ENCODE data around the gene POFUT2.
A peak's percentile ranks its signal among the peaks of the same experiment; 100 is the strongest.

The POFUT2 gene

DNA sequence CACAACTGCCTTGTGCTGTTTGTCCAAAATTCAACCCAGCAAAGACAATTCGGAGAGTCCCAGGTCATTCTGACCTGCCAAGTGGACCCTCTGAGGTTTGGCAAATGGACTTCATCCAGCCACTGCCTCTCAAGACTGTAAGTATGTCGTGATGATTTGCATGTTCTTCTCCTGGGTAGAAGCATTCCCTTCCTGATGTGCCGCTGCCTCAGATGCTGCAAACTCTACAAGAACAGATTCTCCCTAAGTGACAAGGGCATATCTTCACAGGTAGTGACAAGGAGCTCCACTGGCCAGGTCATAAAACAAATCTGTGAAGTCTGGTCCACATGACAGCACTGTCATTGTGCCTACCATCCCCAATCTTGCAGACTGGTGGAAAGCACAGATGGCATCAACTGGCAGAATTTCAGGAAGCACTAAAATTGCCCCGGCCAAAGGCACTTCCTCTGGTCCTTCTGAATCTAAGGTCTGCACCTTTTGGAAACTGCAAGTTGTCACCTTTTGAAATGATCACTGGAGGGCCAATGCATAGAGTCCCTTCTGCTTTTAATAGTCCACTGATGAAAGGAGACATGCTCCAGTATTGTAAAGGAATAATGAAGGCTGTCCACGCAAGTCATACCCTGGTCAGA lies 27.4 kb downstream of the POFUT2 start:
- DNase-seq, result no peak

DNA sequence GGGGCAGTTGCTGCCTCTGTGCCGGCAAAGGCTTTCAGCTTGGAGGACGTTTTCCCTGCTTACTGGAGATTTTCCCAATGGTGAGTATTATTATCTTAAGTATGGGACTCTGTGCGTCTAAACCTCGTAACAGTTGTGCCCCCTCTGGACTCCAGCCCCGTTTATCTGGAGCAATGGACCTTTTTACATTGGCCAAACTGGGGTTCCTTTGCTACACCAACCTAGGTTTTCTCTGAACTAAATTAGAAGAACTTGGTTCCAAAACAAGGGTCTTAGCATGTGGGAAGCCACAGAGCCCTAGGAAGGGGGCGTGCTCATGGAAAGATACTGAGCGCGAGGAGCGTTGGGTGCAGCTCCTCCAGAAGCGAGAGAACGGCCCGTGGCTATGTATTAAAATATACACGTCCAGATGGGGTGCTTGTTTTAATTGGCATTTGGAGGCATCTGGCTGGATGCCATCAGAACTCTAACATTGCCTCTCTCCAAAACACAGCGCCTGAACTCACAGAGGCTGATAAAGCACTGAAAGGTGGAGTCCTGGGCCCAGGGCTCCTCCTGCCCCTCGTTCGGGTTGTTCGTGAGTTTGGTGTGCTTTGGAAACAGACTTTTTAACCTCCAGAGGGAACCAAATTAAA lies 28.4 kb downstream of the POFUT2 start:
- no peak for DNase-seq

DNA sequence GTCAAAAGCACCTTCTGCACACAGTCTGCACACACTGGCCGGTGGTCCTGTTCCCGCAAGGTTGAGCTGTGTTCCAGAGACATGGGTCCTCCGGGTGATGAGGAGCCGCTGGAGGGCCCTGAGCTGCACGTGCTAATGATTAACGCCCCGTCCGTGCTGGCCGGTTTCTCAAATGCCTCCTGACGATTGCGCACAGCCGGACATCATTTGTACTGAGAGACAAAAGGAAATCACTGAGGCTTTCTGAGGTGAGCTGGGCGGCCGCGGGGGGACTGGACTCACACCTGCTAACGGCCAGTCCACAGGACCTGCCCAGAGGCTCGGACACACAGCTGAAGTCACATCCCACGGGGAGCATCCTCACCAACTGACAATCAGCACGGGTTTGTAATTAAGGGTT lies 29.2 kb downstream of the POFUT2 start:
- no peak for DNase-seq

DNA sequence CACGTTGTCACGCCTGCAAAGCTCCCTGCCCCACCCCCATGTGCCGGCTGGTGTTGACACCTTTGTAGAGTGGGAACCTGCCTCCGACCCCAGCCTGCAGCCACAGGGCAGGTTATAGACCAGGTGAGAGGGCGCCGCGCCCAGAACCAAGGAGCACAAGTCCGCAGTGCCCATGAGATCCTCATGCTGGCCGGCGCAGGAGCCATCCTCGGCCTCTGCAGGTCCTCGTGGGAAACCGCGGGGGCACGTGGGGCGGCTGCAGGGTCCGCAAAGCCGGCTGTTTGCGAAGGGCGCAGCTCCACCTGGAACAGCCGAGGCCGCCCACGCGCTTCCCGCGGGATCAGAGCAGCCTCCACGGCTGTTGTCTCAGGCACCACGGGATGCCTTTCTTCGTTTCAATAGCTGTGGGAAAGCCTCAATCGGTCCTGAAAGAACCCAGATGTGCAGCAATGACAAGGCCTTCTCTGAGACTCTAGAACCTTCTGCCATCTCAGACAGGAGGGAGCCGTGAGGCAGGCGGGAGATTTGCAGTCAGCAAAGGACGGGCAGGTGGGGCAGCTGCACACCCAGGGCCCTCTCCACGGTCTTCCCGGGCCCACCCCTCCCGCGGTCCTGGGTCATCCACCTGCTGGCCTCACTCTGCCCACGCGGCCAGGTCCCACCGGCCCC lies 29.9 kb downstream of the POFUT2 start:
- DNase-seq, result no peak

DNA sequence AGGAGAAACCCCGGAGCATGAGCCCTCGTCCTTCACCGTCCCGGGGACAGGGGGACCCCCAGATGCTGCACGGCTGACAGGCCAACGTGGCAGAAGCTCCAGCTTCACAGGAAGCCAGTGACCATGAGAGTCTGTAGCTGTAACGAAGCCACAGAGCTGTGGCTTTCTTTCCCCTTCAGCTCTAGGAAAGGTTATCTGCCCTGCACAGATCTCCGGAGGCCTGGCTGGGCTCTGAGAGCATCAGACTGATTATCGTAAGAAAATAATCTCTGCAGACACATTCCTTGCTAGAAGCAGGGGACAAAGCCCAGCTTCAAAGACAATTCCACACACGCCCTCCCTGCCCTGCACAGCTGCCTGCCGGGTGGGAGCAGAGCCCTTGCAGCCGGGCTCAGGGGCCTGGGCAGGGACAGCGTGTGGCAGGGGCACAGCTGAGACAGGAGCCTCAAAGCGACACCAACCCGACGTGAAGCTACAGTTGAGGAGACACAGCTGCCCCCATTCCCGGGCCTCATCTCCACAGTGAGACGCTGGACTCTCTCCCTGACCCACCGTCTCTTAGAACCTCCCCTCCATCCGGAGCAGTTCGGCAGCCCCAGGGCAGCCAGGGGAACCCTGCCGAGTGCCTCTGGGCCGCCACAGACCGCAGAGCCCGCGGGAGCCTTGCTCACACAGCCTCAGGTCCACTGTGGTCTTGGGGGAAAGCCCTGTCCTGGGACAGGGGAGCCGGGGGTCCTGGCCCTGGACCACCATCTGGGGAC lies 30.6 kb downstream of the POFUT2 start:
- no peak for DNase-seq

DNA sequence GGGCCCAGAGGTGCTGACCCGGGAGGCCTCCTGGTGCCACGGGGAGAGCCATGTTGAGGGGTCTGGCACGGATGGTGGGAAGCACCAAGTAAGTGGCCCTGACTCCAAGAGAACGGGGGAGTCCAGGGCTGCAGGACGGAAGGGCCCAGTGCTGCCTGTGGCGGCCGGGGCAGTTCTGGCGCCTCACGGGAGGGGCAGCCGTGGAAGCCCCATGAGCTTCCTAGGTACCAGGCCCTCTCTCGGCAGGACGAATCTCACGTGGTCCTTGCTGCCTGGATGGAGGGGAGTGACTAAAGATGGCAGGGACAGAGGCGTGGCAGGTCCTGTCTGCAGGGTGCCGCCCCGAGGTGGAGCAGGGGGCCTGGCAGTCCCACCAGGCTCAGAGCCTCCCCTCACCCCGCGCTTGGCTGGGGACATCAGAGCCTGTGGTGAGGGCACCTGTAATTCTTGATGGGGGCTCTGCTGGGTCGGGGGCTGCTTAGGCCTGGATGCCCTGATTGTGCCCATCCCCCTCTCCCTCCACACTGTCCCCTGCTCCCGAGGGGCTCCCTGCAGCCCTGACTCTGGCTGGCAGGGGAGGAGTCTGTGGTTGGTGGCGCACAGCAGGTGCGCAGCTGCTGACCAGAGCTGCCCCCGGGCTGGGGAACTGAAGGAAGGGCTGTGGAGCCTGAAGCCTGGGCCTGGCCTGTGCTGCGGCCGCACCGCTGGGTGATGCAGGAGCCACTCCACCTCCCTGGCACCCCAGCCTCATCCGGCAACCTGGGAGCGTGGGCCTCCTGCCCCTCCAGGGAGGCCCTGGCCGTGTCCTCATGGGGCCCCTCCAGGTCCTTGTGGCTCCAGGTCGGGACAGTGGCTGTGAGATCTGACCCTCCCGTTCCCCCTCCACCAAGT lies 31.4 kb downstream of the POFUT2 start:
- DNase-seq, result no peak

DNA sequence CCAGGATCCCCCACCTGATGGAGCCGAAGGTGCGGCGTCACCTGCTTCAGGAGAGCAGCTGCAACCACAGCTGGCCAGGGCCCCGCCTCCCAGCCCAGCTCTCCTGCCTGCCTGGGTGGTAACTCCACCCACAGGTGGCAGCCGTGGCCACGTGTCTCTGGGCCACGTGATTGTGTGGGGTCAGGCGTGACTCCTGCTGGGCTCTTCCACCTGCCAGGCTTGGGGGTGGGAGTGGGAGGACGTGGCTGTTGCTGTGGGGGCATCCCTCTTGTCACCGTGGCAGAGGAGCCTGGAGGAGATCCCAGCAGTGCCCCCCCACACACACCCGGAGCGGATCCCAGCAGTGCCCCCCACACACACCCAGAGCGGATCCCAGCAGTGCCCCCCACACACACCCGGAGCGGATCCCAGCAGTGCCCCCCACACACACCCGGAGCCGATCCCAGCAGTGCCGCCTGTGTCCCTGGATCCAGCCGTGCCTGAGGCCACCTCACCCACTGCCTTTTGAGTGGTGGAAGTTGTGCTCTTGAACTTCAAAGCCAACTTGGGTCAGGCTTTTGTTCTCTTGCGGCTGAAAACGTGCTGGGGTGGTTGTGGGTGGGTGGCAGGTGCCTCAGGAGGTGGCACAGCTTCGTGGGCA lies 32.2 kb downstream of the POFUT2 start:
- DNase-seq, result peak; percentile 25

DNA sequence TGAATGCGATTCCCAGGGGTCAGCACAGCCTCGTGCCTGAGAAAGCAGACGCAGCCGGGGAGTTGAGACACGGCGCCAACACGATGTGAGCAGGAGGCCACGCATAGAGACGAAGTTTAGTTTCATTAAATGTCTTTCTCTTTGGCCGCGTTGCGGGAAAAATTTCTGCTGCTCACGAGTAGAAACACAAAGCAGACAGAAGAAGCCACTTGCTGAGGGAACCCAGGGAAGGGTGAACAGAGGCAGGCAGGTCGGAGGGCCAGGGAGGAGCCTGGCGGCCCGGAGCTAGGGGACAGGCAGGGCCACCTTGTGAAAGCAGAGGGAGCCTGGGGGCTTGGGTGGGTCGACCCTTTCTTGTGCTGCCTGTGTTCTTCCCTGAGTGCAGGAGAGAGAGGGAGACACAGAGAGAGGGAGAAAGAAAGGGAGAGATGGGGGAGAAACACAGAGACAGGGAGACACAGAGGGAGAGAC lies 33.2 kb downstream of the POFUT2 start:
- DNase-seq, result no peak

DNA sequence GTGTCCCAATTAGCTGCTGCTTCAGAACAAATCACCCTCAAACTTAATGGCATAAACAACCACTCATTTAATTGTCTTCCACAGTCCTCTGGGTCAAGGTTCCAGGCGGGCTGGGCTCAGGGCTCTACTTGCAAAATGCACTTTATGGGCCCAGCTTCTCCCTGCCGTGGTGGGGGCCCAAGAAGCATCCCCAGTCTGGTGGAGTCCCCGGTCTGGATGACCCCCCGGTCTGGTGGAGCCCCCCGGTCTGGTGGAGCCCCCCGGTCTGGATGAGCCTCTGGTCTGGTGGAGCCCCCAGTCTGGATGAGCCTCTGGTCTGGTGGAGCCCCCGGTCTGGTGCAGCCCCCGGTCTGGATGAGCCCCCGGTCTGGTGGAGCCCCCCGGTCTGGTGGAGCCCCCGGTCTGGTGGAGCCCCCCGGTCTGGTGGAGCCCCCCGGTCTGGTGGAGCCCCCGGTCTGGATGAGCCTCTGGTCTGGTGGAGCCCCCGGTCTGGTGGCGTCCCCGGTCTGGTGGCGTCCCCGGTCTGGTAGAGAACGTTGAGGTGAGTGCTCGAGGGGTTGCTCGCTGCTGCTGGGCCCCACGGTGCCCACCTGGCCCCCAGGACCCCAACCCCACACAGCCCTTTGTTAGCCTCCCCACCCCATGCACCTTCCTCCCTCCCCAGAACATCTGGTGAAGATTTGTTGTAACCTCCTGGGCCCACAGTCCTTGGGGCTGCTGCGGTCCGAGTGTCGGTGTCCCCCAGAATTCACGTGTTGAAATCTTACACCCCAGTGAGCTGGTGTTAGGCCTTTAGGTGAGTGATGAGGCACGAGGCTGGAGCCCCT lies 33.8 kb downstream of the POFUT2 start:
- DNase-seq, result no peak

DNA sequence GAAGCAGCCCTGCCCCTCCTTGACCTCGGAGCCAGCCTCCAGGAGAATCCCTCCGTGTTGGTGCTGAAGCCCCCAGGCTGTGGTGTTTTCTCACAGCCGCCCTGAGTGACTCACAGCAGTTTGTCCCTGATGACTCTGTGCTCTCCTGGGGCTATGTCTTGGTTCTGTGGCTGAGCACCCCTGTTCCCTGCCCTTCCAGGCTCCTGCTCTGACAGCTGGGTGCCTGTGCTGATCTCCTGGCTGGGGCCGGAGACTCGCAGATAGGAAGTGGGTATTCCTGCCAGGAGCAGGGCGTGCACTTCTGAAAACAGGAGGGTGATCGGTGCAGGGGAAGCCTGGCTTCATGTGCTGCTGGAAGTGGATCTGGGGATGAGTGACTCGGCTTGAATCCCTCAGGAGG lies 34.5 kb downstream of the POFUT2 start:
- no peak for DNase-seq

DNA sequence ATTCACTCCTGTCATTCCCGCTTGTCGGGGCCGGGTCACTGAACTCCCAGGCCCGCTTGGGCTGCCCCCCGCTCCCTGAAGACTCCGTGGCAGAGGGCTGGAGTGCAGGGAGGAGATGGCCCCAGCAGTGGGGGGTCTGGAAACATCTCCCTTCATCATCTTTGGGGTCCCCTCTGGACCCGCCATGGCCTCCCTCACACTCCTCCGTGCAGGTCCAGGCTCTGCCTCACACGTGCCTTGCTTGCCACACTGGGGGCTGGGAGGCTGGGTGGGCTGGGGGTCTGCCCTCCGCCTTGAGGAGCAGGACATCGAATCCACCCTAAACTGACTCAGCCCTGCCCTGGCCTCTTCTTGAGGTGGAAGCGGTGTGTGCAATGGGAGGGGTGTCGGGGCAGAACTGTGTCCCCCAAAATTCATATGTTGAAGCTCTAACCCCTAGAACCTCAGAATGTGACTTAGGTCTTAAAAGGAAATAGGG lies 35.2 kb downstream of the POFUT2 start:
- no peak for DNase-seq

DNA sequence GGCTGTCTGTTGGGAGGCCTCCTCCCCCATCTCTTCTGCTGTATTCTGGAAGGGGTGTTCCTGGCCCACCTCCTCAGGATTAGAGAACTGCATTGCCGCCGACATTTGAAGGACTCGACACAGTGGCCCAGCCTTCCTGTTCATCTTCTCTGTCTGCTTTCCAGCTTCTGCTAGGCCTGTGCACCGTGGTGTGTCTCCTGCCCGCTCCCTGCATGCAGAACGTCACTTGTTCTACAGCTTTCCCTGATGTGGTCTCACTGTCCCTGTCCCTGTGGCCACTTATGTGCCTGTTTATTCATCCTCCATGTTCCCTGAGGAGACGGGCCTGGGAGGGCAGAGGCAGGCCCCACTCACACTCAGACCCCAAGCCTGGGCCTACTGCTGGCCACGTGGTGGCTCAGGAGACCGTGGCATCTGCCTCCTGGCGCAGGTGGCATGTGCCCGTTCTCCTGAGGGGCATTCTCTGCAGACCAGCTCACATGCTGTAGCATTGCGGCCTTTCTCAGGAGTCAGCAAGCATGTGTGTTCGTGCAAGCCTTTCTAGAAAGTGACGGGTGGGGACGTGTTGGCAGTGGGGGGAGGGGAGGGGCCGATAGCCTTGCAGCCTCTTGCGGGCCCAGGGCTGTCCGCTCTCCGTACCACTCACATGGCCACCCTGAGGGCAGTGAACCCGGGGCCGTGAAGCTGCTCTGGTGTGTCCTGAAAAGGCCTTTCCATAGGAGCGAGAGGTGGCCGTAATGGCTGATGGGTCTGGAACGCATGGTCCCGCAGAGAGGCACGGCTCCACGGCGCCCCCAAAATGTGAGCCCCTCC lies 35.9 kb downstream of the POFUT2 start:
- no peak for DNase-seq

DNA sequence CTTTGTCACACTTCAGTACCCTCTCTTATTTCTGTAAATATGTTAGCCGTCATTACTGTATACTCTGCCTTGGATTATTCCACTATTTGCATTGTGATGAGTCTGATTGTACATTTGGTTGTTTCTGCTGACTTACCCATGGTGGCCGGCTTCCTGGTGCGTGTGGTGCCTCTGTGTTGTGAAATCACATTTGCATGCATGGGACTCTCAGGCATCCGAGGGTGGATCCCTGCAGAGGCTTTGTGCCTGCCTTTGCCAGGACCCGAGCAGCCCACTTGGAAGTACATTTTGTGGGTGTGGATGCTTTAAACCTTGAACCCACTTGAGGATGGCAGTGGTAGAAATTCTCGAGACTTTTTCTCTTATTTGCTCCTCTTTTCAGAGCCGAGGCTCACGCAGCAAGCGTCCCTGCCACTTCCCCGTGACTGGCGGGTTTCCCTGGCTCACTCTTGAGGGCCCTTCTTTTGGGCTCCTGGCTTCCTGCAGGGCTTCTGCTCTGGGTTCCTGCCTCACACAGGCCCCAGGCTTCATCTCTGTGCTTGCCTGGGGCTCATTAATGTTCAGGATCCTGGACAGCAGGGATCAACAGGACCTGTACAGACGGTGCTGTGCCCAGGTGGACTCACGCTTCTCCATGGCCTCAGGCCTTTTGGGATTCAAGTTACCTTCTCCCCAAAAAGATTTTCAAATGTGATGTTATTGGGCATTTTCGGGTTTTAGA lies 36.6 kb downstream of the POFUT2 start:
- DNase-seq, result no peak

DNA sequence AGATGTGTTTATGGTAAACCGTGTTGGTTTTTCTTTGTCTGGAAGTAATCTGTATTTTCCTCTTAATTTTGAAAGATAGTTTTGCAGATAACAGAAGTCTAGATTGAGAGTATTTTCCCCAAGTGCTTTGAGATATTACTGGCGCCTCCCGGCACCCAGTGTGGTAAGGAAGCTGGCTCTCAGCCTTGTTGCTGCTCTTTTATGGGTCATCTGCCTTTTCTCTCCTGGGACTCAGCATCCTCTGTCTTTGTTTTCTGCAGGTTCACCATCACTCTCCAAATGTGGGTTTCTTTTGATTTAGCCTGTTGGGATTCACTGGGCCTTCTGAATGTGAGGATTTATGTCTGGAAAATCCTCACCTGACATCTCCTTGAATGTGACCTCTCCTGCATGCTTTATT lies 37.4 kb downstream of the POFUT2 start:
- no peak for DNase-seq

DNA sequence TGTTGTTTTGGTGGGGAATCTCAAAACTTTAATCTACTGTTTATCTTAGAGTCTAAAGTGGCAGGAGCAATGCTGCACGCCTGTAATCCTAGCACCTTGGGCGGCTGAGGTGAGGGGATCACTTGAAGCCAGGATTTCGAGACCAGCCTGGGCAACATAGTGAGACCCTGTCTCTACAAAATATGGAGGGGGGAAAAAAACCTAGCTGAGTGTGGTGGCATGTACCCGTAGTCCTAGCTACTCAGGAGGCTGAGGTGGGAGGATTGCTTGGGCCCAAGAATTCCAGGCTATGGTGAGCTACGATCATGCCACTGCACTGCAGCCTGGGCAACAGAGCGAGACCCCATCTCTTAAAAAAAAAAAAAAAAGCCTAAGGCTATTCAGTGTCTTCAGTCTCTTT lies 38.1 kb downstream of the POFUT2 start:
- no peak for DNase-seq

DNA sequence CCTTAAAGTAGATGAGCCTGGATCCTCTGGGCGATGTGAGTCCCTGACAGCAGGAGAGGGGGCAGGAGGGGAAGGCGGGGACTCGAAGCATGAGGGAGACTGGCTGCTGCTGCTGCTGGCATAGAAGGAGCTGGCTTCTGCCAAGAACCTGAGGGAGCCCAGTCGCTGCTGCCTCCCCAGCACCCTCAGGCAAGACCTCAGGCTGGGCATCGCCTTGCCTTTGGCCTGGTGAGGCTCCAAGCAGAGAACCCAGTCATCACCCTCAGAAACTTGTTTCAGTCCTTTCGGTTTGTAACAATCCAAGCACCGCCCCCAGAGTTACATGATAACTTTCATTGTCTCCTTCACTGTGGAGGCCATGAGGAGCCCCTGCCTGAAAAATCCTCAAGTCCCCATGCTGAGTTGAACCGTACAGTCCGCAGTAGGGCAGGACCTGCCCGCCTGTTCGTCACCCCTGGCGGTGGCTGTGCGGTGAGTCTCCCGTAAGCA lies 38.8 kb downstream of the POFUT2 start:
- no peak for DNase-seq

DNA sequence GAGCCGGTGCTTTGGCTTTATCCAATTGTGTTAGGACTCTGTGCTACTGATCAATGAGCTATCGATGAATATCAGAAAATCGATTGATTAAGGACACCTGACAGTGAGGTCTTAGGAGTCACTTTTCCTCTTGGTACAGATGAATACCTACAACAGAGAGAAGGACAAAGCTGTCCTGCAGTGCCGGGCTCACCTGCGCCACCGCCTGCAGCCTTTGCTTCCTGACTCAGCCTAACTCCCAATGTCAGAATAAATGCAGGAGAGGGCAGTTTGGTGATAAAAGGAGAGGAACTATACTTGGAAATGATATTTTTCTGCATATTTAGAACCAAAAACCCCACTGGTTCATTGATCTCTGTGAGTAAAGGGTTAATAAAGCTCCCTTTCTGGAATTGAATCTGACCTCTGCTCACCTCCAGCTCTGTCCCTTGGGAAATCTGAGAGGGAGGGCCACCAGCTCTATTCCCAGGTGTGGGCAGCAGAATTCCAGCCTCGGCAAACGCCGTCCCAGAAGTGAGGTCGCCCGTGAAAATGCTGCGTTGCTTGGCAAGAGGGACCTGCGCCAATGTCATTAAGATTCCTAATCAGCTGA lies 39.3 kb downstream of the POFUT2 start:
- DNase-seq, result no peak
